T-helper 2 cell treated with Interferon-gamma antibody and Interleukin-4, amounts not matched to agents 5 μg/mL and 100 μg/mL, for 36 hours (primary cell): ENCODE measurements around the gene ICA1.

ENCODE experiments used
- DNase-seq: peaks from one replicate; pipeline ENCODE4 v3.0.0; 2021; ENCODE audit warnings: low spot score
- H3K27ac Mint-ChIP-seq: one replicate; pipeline ENCODE4 v1.8.0; 2021; ENCODE audit warnings: mild to moderate bottlenecking, mixed read lengths
- H3K27me3 Mint-ChIP-seq: one replicate; pipeline ENCODE4 v1.8.0; 2021; ENCODE audit warnings: low read depth, mixed read lengths
- H3K36me3 Mint-ChIP-seq: one replicate; pipeline ENCODE4 v1.8.0; 2021; ENCODE audit warnings: low read depth, mixed read lengths
- H3K4me1 Mint-ChIP-seq: one replicate; pipeline ENCODE4 v1.8.0; 2021; ENCODE audit warnings: low read depth, mixed read lengths
- H3K4me3 Mint-ChIP-seq: one replicate; pipeline ENCODE4 v1.8.0; 2022; ENCODE audit warnings: mild to moderate bottlenecking, moderate library complexity, mixed read lengths
- H3K9me3 Mint-ChIP-seq: one replicate; pipeline ENCODE4 v1.8.0; 2021; ENCODE audit warnings: mixed read lengths

Gene ICA1

GRCh38 chr7:8165150-8165549 is 96.8 kb downstream of the ICA1 start:
- DNase-seq: no peak
- H3K27me3 Mint-ChIP-seq: peaks cover 14% of the 10 kb centered on the region
- H3K27ac Mint-ChIP-seq: no peak overlapping the region
- H3K36me3 Mint-ChIP-seq: peaks cover 2% of the 10 kb centered on the region
- peaks cover 10% of the 10 kb centered on the region for H3K4me1 Mint-ChIP-seq
- no peaks in the 10 kb centered on the region for H3K9me3 Mint-ChIP-seq
- no peak overlapping the region for H3K4me3 Mint-ChIP-seq

- peaks cover 2% of the 10 kb centered on the region for H3K36me3 Mint-ChIP-seq
- H3K27me3 Mint-ChIP-seq: peaks cover 4% of the 10 kb centered on the region
- no peak for DNase-seq
- no peaks in the 10 kb centered on the region for H3K9me3 Mint-ChIP-seq
- peaks cover 5% of the 10 kb centered on the region for H3K4me1 Mint-ChIP-seq
- H3K4me3 Mint-ChIP-seq: no peak overlapping the region
- no peak overlapping the region for H3K27ac Mint-ChIP-seq
Measured at GRCh38 chr7:8162181-8162580, 99.8 kb downstream of the ICA1 start.

DNA sequence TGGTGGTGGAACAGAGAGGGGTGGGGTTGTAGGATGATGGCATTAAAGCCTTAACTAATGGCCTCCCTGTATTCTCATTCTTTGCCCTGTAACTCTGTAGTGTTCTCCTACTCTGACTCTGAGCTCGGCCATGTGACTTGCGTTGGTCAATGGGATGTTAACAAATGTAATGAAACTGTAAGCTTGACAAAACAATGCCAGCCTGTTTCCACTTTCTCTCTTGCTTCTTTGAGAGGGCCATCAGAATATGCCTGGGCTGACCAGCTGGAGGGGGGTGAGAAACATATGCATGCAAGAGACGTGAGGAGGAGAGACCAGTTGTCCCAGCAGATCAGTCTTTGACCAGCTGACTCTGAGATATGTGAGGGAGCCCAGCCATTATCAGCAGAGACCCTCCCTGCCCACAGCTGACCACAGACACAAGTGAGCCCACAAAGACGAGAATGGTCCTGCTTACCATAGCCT is 100.6 kb downstream of the ICA1 start:
- Mint-ChIP-seq H3K4me3 (no peak overlapping the region), H3K36me3 (peaks cover 2% of the 10 kb centered on the region), H3K9me3 (no peaks in the 10 kb centered on the region), H3K27me3 (peaks cover 4% of the 10 kb centered on the region), H3K27ac (no peak overlapping the region), H3K4me1 (peaks cover 5% of the 10 kb centered on the region)
- DNase-seq: no peak

GRCh38 chr7:8160779-8161345 is 101.1 kb downstream of the ICA1 start:
- Mint-ChIP-seq H3K9me3 (no peaks in the 10 kb centered on the region), H3K36me3 (peaks cover 2% of the 10 kb centered on the region), H3K4me3 (no peak overlapping the region), H3K27ac (no peak overlapping the region), H3K27me3 (peaks cover 4% of the 10 kb centered on the region), H3K4me1 (peaks cover 5% of the 10 kb centered on the region)
- no peak for DNase-seq

- no peak for DNase-seq
- no peaks in the 10 kb centered on the region for H3K9me3 Mint-ChIP-seq
- no peak overlapping the region for H3K27ac Mint-ChIP-seq
- peaks cover 2% of the 10 kb centered on the region for H3K36me3 Mint-ChIP-seq
- H3K27me3 Mint-ChIP-seq: peaks cover 4% of the 10 kb centered on the region
- H3K4me3 Mint-ChIP-seq: no peak overlapping the region
- peaks cover 5% of the 10 kb centered on the region for H3K4me1 Mint-ChIP-seq
Measured at GRCh38 chr7:8160250-8160649, 101.7 kb downstream of the ICA1 start.

DNA sequence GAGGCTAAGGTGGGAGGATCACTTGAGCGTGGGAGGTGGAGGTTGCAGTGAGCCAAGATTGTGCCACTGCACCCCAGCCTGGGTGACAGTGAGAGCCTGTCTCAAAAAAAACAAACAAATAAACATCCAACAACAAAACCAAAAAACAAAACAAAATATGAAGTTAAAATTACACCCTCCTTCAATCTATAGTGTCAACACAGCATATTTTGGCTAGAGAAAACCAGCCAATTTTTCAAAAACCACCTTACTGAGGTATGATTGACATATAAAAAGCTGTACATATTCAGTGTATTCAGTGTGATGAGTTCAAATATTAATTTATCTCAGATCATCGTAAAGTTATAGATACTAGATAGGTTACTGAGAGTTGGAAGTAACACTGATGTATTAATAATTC is 102.4 kb downstream of the ICA1 start:
- Mint-ChIP-seq H3K36me3 (peaks cover 2% of the 10 kb centered on the region), H3K4me3 (no peak overlapping the region), H3K27me3 (peaks cover 4% of the 10 kb centered on the region), H3K4me1 (peaks cover 6% of the 10 kb centered on the region), H3K27ac (no peak overlapping the region), H3K9me3 (no peaks in the 10 kb centered on the region)
- no peak for DNase-seq

- Mint-ChIP-seq H3K36me3 (peaks cover 7% of the 10 kb centered on the region), H3K9me3 (peaks cover 11% of the 10 kb centered on the region), H3K4me3 (no peak overlapping the region), H3K27me3 (peaks cover 6% of the 10 kb centered on the region), H3K4me1 (peaks cover 13% of the 10 kb centered on the region), H3K27ac (no peak overlapping the region)
- no peak for DNase-seq
Measured at GRCh38 chr7:8157296-8157695, 104.7 kb downstream of the ICA1 start.

DNA sequence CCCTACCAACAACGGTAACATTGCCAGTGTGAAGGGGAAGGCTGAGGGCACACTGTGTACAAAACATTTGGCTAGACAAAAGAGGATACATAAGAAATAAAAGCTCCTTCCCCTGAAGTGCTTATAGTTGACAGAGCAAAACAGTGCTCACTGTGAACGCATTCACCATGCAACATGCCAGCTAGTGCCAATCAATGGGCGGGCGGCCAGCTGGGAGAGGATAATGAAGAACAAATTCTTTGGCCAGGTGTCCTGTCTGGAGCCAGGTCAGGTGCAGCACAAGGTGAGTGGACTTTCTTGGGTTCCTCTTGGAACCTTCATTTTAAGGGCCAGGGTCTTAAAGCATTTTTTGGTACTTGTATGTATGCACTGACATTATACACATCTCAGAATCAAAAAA is 106.1 kb downstream of the ICA1 start:
- Mint-ChIP-seq H3K9me3 (peaks cover 12% of the 10 kb centered on the region), H3K36me3 (peaks cover 7% of the 10 kb centered on the region), H3K4me3 (no peak overlapping the region), H3K27me3 (peaks cover 6% of the 10 kb centered on the region), H3K27ac (no peak overlapping the region), H3K4me1 (peaks cover 11% of the 10 kb centered on the region)
- DNase-seq: no peak

- Mint-ChIP-seq H3K36me3 (peaks cover 7% of the 10 kb centered on the region), H3K4me1 (peaks cover 15% of the 10 kb centered on the region), H3K4me3 (no peak overlapping the region), H3K27ac (no peak overlapping the region), H3K27me3 (peaks cover 6% of the 10 kb centered on the region), H3K9me3 (peaks cover 12% of the 10 kb centered on the region)
- no peak for DNase-seq
Measured at GRCh38 chr7:8154272-8154671, 107.7 kb downstream of the ICA1 start.

DNA sequence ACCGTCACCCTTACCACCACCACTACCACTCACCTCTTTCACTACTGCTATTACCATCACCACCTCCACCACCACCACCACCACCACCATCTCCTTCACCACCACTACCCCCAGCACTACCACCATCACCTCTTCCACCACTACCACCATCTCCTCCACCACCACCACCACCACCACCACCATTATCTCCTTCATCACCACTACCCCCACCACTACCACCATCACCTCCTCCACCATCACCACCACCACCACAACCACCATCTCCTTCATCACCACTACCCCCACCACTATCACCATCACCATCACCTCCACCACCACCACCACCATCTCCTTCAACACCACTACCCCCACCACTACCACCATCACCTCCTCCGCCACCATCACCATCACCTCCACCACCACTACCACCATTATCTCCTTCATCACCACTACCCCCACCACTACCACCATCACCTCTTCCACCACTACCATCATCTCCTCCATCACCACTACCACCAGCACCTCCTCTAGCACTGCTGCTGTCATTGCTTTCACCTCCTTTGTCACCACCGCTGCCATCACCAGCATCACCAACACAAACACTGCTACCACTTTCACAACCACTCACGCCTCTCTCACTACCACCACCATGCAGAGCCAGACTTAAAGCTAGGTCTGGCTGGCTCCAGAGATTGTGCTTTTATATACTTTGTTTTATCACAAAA is 109.3 kb downstream of the ICA1 start:
- H3K27me3 Mint-ChIP-seq: peaks cover 6% of the 10 kb centered on the region
- H3K27ac Mint-ChIP-seq: peak overlapping the region; percentile 28
- peaks cover 12% of the 10 kb centered on the region for H3K9me3 Mint-ChIP-seq
- peaks cover 7% of the 10 kb centered on the region for H3K36me3 Mint-ChIP-seq
- no peak overlapping the region for H3K4me3 Mint-ChIP-seq
- DNase-seq: no peak
- peaks cover 21% of the 10 kb centered on the region for H3K4me1 Mint-ChIP-seq

DNA sequence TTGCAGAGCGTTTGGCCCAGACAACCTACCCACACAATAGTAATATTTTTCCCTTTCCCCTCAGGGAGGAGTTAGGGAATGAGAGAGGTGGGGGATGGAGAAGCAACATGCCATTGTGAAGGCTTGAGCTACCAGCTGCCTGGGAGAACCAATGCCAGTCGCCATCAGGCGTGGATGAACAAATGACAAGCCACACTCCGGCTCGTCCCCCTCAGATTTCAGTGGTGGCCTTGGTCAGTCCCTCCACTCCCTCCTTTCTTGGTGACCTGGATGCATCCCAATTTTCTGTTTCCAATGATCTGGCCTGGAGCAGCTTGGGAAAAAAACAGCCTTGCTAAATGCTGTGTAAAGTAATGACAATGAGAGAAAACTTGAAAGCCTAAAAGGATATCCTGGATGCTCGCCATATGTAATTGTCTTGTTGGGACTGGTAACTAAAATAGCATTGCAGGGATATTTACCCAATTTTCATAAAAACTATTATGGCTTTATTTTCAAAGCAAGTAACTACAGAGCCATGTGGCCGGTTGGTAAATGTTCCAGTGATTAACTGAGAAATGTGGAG is 110.7 kb downstream of the ICA1 start:
- H3K4me3 Mint-ChIP-seq: no peak overlapping the region
- H3K4me1 Mint-ChIP-seq: peaks cover 19% of the 10 kb centered on the region
- peaks cover 5% of the 10 kb centered on the region for H3K36me3 Mint-ChIP-seq
- DNase-seq: no peak
- H3K9me3 Mint-ChIP-seq: peaks cover 12% of the 10 kb centered on the region
- peaks cover 2% of the 10 kb centered on the region for H3K27me3 Mint-ChIP-seq
- H3K27ac Mint-ChIP-seq: no peak overlapping the region

- Mint-ChIP-seq H3K27me3 (peaks cover 1% of the 10 kb centered on the region), H3K27ac (no peak overlapping the region), H3K4me3 (no peak overlapping the region), H3K36me3 (peaks cover 5% of the 10 kb centered on the region), H3K4me1 (peaks cover 18% of the 10 kb centered on the region), H3K9me3 (peaks cover 12% of the 10 kb centered on the region)
- no peak for DNase-seq
Measured at GRCh38 chr7:8149222-8149621, 112.7 kb downstream of the ICA1 start.

GRCh38 chr7:8147760-8148463 is 114.1 kb downstream of the ICA1 start:
- DNase-seq: no peak
- Mint-ChIP-seq H3K4me3 (no peak overlapping the region), H3K27ac (no peak overlapping the region), H3K27me3 (no peaks in the 10 kb centered on the region), H3K4me1 (peaks cover 21% of the 10 kb centered on the region), H3K36me3 (peaks cover 4% of the 10 kb centered on the region), H3K9me3 (peaks cover 7% of the 10 kb centered on the region)

- DNase-seq: no peak
- H3K36me3 Mint-ChIP-seq: no peaks in the 10 kb centered on the region
- peaks cover 20% of the 10 kb centered on the region for H3K4me1 Mint-ChIP-seq
- no peak overlapping the region for H3K27ac Mint-ChIP-seq
- H3K27me3 Mint-ChIP-seq: no peaks in the 10 kb centered on the region
- H3K4me3 Mint-ChIP-seq: no peak overlapping the region
- no peaks in the 10 kb centered on the region for H3K9me3 Mint-ChIP-seq
Measured at GRCh38 chr7:8146788-8147413, 115.1 kb downstream of the ICA1 start.
